Renal cortex interstitium (tissue), 11 donors: ENCODE measurements around the gene ASXL1. TPM values are rescaled to one million over a fixed set of nuclear protein-coding genes. Genes with fewer than 3 reads are reported as not detected.

Experiments used
- DNase-seq, 11 donors: peaks; one replicate each; pipeline ENCODE4 v3.0.0-alpha.2; 2013; ENCODE audit warnings: low read depth in 9 of 11, low spot score in 4 of 11; ENCODE audit errors: extremely low read depth in 1 of 11
- polyA plus RNA-seq, 3 donors: library from polyadenylated mRNA; unstranded; fragments of 120-200 nt; gene quantifications; one replicate each; pipeline ENCODE4 v1.2.1, GENCODE V29; 2013; ENCODE audit not compliant: insufficient read length in 3 of 3

ASXL1 gene
- polyA plus RNA-seq, 3 donors, result 61.9 to 78.5 (median 72.4) TPM

DNA sequence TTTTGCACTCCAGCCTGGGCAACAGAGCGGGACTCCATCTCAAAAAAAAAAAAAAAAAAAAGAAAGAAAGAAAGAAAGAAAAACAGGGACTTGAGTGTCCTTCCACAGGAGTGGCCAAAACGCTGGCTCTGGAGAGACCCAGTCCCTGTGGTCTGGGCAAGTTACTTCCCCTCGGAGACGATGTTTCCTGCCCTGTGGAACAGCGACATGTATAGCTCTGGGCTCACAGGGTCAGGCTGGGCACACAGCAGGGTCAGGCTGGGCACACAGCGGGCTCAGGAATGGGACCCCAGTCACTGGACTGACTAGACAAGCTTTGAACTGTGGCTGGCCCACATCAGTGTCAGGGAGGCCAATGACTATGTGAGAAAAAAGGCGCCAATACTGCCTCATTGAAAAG is 110.7 kb downstream of the ASXL1 start:
- no peak for DNase-seq

DNA sequence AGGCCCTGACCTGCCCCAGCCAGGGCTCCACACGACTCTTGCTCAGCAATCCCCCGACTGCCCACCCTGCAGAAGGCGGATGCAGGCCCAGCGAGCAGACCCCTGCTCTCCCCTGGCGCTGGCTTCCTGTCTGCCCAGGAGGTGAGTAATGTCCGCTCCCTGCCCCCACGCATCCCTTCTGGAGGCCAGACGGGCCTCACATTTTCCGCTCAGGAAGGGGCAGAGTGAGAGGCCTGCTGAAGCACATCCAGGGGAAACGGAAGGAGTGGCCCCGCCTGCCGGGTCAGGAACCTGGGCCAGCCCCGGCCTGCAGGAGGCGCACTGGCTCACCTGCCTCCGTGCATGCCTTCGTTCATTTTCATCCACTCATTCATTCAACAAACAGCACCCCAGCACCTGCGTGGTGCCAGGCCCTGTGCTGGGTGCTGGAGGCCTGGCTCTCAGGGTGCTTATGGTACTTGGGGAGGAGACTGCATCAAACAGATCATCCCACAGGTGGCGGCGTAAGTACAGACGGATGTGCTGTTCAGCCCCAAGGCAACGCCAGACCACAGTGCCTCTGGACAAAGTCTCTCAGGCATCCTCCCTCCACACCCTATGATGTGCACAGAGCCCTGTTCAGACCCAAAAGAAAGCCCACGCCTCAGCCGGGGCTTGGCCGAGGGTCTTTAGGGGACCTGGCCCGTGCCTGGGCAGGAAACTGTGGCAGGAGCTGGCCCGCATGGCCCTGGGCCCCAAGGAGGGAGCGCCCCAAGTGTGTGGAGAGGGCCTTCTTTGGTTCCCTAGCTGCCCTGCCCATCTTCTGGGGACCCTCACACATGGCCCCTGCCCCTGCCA is 112.1 kb downstream of the ASXL1 start:
- DNase-seq, result peak in 3 of 11 donors; percentile 65 to 73 (median 73)

DNA sequence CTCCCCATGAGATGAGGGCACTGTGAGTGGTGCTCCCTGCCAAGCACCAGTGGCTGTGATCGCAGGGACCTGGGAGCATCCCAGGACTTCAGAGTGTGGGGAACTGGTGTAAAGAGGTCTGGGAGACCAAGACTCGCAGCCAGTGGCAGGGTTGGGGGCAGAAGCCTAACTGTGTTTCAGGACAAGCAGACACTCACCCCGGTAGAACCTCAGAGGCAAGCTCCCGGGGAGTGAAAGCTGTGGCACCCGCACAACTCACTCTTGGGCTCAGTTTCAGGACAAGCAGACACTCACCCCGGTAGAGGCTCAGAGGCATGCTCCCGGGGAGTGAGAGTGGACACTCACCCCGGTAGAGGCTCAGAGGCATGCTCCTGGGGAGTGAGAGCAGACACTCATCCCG is 112.8 kb downstream of the ASXL1 start:
- no peak for DNase-seq

DNA sequence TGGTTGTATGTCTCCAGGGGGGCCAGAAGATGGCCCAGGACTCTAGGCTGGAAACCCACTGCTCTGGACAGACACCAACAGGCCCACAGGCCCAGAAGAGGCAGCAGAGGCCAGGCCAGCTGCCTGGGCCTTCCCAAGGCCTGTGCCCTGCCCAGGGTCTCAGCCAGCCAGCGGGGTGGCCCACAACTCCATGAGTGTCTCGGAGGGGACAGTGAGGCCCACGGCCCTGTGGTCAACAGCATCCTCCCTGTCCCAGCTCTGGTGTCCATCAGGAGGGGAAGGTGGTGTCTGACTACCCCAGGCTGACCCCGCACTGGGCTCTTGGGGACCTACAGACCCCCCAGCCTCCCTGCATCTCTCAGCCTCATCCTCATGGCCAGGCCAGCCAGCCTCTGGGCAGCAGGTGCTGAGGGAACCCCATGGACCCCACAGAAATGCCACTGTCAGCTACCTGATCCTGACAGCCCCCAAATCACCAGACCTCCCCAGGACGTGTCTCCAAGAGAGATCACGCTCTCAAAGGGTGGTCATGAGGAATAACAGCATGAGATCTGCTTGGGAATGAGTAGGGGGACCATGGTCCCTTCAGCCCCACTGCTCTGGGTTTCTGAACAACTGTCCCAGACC is 114.6 kb downstream of the ASXL1 start:
- DNase-seq, result no peak

GRCh38 chr20:32473231-32474008 is 115.3 kb downstream of the ASXL1 start:
- no peak for DNase-seq

DNA sequence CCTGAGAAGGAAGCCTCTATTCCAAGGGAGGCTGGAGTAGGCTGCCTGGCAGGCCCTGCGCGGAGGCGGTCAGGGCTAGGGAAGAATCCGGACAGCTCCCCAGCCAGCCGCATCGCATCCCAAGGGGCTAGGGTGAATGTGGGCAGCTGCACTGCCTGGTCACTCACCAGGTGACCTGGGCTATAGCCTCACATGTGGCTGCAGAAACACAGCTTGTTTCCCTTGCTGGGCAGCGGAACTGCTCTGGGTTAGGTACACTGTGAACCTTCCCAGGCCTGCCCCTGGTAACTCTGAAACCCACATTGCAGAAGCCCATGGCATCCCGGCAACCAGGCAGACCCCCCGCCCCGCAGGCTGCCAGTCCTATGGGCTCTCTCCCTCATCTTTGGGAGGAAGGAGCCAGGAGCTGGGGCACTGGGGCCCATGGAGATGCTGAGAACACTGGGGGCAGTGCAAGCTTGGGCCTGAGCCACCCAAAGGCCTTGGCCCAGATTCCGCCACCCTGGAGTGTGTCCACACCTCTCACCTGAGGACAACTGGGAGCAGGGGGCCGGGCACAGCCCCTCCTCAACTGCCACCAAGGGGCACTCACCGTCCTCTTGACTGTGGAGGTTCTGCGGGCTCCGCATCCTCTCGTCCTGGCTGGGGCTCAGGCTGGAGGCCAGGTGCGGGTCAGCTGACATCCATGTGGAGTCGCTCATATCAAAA is 116.0 kb downstream of the ASXL1 start:
- DNase-seq, result no peak

DNA sequence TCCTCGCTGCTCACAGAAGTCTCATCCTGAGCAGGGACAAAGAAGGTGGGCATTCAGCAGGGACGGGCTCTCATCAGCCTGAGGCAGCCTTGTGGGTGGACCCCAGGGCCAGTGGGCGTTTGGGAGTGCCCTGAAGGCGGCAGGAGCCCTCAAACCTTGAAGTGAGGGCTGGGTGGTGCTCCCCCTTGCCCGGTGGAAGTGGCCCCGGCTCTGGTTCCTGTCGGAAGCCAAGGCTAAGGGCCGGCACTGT is 116.5 kb downstream of the ASXL1 start:
- no peak for DNase-seq

DNA sequence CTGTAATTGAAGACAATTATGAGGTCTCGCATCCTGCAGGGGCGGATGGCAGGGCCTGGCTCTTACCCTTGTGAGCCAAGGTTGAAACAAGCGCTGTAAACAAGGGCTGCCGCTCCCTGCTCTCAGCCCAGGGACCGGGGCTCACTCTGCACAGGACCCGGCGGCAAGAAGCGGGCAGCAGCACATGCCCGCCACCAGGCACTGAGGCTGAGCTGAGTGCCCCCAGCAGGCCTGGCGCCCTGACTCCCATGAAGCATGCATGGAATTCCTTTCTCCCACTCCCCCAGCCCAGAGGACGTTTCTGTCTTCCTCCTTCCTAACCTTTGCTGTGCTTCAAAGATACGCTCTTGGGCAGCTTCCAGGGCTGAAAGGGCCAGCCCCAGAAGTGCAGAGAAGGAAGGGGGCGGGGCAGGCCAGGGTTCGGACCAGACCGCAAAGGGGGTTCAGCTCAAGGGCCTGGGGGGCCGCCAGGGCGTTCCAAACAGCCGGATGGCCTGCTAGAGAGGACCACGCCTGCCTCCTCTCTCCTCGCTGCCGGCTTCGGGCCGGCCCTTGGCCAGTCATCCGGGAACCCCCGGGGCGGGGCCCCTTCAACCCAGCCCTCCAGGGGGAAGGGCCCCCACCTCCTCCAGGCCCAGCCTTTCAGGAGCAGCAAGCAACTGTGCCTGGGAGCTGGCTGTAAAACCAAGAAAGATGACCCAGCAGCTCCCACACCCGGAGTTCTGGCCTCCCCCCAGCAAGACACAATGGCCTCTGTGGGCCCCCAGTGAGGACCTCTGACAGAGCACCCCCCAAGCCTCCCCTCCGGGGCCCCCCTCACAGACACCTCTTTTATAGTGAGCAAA is 117.1 kb downstream of the ASXL1 start:
- peak; percentile 76 to 94 (median 88) for DNase-seq

- no peak for DNase-seq
These were observed 118.8 kb downstream of the ASXL1 start for GRCh38 chr20:32476684-32477593.

GRCh38 chr20:32477594-32478512 is 119.7 kb downstream of the ASXL1 start:
- no peak for DNase-seq

- no peak for DNase-seq
These were observed 120.4 kb downstream of the ASXL1 start for GRCh38 chr20:32478576-32478975.

GRCh38 chr20:32479012-32479411 is 120.9 kb downstream of the ASXL1 start:
- DNase-seq, result no peak

DNA sequence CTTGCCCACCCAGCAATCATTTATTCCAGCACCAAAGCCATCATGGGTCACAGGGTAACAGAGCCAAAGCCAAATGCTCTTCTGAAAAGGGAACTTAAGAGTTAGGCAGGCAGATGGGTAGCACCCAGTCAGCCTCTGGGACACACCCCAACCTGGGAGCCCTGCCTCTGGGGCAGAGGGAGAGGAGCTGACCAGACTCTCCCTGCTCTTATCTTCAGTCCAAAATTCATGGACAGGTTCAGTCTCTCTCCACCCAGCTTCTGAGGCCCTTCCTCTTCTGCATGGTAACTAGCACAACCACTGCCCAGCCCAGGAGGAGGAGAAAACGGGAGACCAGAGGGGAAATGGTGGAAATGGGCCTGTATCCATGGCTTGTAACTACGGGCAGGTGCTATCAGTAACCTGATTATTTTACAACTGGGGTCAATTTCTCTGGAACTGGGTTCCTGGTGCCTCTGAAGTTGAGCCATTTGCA is 121.6 kb downstream of the ASXL1 start:
- DNase-seq, result no peak

DNA sequence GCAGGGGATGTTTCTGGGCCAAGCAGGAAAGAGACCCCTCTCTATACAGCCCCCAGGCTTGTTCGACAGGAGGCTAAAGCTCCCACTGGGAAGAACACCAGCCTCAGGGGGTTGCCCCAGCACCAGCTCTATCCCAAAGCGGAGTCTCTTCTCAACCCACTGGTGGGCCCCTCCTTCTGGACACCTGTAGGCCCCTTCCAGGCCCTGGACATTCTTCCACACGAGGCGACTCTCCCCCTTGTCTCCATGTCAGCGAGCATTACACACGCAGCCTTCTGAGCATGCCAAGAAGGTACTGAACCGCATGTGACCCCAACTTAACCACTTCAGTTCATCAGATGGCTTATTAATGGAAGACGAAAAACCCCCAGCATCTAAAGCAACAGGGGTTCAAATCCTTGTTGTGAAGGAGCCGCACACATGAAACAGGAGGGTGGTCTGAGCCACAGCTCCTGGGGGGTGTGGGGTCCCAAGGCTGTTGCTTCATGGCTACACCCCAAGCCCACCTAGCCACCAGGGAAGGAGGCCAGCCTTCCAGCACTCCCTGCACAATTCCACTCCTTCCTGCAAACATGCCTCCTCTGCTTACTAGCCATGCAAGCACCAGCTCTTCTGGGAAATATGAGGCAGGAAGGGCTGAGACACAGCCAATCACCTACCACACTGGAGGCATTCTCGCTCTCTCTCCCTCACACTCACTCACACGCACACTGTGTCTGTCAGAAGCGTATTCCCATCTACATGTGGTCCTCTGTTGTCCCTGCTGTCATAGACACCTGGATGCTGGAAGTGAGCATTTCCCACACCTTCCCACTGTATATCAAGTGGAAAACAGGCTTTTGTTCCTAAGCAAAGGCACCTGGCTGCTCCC is 122.5 kb downstream of the ASXL1 start:
- no peak for DNase-seq

- no peak for DNase-seq
These were observed 123.4 kb downstream of the ASXL1 start for GRCh38 chr20:32481311-32482142.
